Measurements from ENCODE around the gene POMP. TPM values are rescaled to one million over a fixed set of nuclear protein-coding genes. Genes with fewer than 3 reads are reported as not detected.
A peak's percentile ranks its signal among the peaks of the same experiment; 100 is the strongest.

The POMP gene
- total RNA-seq = 23.8 TPM

GRCh38 chr13:28658796-28659620 is at the start of gene POMP:
TSS of gene POMP (plus strand) at chr13:28659130. CDS start at chr13:28659185, 55 bp downstream.
- H3K27ac ChIP-seq = peak within 1 kb of the TSS; percentile 93
- DNase-seq (ENCODE audit: extremely low spot score in 2 of 2) = peak in 1 of 2 donors; percentile 93
- peaks cover 59% of the 10 kb centered on the region for H3K4me1 ChIP-seq
- peaks cover 0 to 17% of the 10 kb centered on the region in 2 donors for H3K36me3 ChIP-seq
- peak within 1 kb of the TSS; percentile 89 to 98 for H3K4me3 ChIP-seq
- TF ChIP-seq, protein P1, sequence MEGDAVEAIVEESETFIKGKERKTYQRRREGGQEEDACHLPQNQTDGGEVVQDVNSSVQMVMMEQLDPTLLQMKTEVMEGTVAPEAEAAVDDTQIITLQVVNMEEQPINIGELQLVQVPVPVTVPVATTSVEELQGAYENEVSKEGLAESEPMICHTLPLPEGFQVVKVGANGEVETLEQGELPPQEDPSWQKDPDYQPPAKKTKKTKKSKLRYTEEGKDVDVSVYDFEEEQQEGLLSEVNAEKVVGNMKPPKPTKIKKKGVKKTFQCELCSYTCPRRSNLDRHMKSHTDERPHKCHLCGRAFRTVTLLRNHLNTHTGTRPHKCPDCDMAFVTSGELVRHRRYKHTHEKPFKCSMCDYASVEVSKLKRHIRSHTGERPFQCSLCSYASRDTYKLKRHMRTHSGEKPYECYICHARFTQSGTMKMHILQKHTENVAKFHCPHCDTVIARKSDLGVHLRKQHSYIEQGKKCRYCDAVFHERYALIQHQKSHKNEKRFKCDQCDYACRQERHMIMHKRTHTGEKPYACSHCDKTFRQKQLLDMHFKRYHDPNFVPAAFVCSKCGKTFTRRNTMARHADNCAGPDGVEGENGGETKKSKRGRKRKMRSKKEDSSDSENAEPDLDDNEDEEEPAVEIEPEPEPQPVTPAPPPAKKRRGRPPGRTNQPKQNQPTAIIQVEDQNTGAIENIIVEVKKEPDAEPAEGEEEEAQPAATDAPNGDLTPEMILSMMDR (IDR thresholded peaks at IDR 0.05) = no peak
- peak in 1 of 2 donors; percentile 95 for TF ChIP-seq POLR2A (IDR thresholded peaks at IDR 0.05)
- peak; percentile 99 to 100 for TF ChIP-seq POLR2AphosphoS5 (IDR thresholded peaks at IDR 0.05; ENCODE audit: insufficient read depth in 1 of 2, low read depth in 1 of 2)
- H3K27me3 ChIP-seq = no peaks in the 10 kb centered on the region
- no peaks in the 10 kb centered on the region for H3K9me3 ChIP-seq
- intact Hi-C loops (cut with DNase I) = no loop called here

DNA sequence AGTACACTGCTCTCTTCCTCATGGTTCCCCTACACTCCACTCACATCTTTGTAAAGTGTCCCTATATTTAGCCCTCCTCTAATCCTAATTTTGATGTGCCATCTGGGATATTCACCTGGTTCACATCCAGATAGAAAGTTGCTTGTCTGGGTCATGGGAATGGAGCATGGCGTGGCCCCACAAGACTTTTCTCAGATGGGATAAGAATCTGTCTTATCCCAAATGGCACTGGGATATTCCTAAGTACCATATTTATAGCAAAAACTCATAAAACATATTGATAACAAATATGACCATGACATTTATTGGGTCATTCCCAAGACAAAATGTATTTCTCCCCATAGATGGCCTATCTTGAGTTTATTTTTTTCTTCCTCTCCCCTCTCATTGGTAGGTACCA is 49.5 kb upstream of the POMP start:
- no peaks in the 10 kb centered on the region for H3K4me1 ChIP-seq
- H3K27me3 ChIP-seq = no peaks in the 10 kb centered on the region
- no peaks in the 10 kb centered on the region for H3K36me3 ChIP-seq
- intact Hi-C loops (cut with DNase I) = no loop called here
- no peak for DNase-seq (ENCODE audit: extremely low spot score in 2 of 2)
- H3K9me3 ChIP-seq = no peaks in the 10 kb centered on the region
- no peak for TF ChIP-seq POLR2AphosphoS5 (IDR thresholded peaks at IDR 0.05; ENCODE audit: insufficient read depth in 1 of 2, low read depth in 1 of 2)
- TF ChIP-seq, protein P1 (IDR thresholded peaks at IDR 0.05) = no peak
- no peak for TF ChIP-seq POLR2A (IDR thresholded peaks at IDR 0.05)
- H3K27ac ChIP-seq = no peak overlapping the region
- H3K4me3 ChIP-seq = no peak overlapping the region

GRCh38 chr13:28609926-28610325 is 49.0 kb upstream of the POMP start:
- no peaks in the 10 kb centered on the region for H3K36me3 ChIP-seq
- intact Hi-C loops (cut with DNase I) = no loop called here
- no peaks in the 10 kb centered on the region for H3K27me3 ChIP-seq
- DNase-seq (ENCODE audit: extremely low spot score in 2 of 2) = no peak
- TF ChIP-seq POLR2A (IDR thresholded peaks at IDR 0.05) (no peak), POLR2AphosphoS5 (IDR thresholded peaks at IDR 0.05; ENCODE audit: insufficient read depth in 1 of 2, low read depth in 1 of 2) (no peak)
- TF ChIP-seq, protein P1 (IDR thresholded peaks at IDR 0.05) = no peak
- H3K27ac ChIP-seq = no peak overlapping the region
- no peak overlapping the region for H3K4me3 ChIP-seq
- H3K4me1 ChIP-seq = no peaks in the 10 kb centered on the region
- no peaks in the 10 kb centered on the region for H3K9me3 ChIP-seq

DNA sequence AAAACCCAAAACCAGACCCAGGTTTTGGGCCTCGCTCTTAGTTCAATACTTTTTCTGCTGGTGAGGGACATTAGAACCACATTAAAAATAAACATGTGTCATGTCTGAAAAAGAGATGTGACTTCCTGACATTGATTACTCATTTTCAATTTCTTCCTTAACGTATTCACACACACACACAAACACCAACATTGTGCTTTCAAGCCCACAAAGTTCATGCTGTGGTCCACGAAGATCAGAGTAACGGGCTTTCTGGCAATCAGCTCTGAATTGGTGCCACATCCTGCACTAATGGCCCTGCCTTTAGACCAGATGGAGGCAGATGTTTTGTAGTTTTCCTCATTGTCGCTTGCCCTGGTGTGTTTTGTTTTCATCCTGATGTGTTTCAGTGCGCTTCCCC is 47.9 kb upstream of the POMP start:
- intact Hi-C loops (cut with DNase I) = no loop called here
- TF ChIP-seq POLR2AphosphoS5 (IDR thresholded peaks at IDR 0.05; ENCODE audit: insufficient read depth in 1 of 2, low read depth in 1 of 2) = no peak
- TF ChIP-seq, protein P1 (IDR thresholded peaks at IDR 0.05) = no peak
- TF ChIP-seq POLR2A (IDR thresholded peaks at IDR 0.05) = no peak
- Histone ChIP-seq H3K4me1 (no peaks in the 10 kb centered on the region), H3K4me3 (no peak overlapping the region), H3K36me3 (no peaks in the 10 kb centered on the region), H3K27me3 (no peaks in the 10 kb centered on the region), H3K27ac (no peak overlapping the region), H3K9me3 (no peaks in the 10 kb centered on the region)
- no peak for DNase-seq (ENCODE audit: extremely low spot score in 2 of 2)

GRCh38 chr13:28611654-28612131 is 47.2 kb upstream of the POMP start:
- Histone ChIP-seq H3K9me3 (no peaks in the 10 kb centered on the region), H3K4me3 (no peak overlapping the region), H3K27ac (no peak overlapping the region), H3K27me3 (no peaks in the 10 kb centered on the region), H3K4me1 (no peaks in the 10 kb centered on the region), H3K36me3 (no peaks in the 10 kb centered on the region)
- DNase-seq (ENCODE audit: extremely low spot score in 2 of 2) = no peak
- TF ChIP-seq POLR2A (IDR thresholded peaks at IDR 0.05) = no peak
- TF ChIP-seq, protein P1 (IDR thresholded peaks at IDR 0.05) = no peak
- no peak for TF ChIP-seq POLR2AphosphoS5 (IDR thresholded peaks at IDR 0.05; ENCODE audit: insufficient read depth in 1 of 2, low read depth in 1 of 2)
- intact Hi-C loops (cut with DNase I) = no loop called here

All from vagina (tissue), 2 donors.